NCI-H2227 (cell line): ENCODE results near the gene NUDT15.
"Not testable (repeated sequence)": the region's sequence is repeated elsewhere in the genome, so short reads cannot be mapped to it uniquely, and the experiment has no call there.

Source experiments
- DNase-seq: peaks from one replicate; lab custom pipeline; 2025; ENCODE audit not compliant: unreplicated experiment; lab: John Stamatoyannopoulos, UW

Gene NUDT15

GRCh38 chr13:48037346-48038173 lies at the start of gene NUDT15:
TSS of gene NUDT15 (plus strand) at chr13:48037726. CDS start at chr13:48037747, 21 bp downstream.
- DNase-seq, result peak; percentile 95

GRCh38 chr13:47990427-47990826 lies 47.1 kb upstream of the NUDT15 start:
- DNase-seq, result no peak

DNA sequence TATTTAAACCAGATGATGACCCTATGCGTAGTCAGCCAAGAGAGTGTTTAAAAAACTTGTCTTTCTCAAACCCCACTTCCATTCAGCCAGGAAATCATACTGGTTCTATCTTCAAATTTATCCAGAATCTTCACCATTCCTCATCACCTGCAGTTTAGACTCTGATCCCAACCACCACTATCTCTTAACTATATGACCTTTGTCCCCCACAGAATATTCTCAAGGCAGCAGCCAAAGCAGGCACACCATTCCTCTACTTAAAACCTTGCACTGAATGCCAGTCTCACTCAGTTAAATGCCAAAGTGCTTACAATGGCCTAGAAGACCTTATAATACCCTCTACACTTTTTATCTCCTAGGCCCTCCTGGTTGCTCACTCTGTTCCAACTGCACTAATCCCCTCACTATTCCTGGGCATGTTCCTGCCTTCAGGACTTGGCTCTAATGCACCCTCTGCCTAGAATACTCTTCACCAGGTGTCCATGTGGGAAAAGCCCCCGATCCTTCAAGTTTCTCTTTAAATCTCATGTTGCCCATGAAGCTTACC lies 46.5 kb upstream of the NUDT15 start:
- DNase-seq, result no peak

- DNase-seq, result no peak
Measured at GRCh38 chr13:47991859-47992258, 45.7 kb upstream of the NUDT15 start.

GRCh38 chr13:47997384-47997783 lies 40.1 kb upstream of the NUDT15 start:
- DNase-seq, result no peak

- no peak for DNase-seq
Measured at GRCh38 chr13:47999973-48000372, 37.6 kb upstream of the NUDT15 start.

DNA sequence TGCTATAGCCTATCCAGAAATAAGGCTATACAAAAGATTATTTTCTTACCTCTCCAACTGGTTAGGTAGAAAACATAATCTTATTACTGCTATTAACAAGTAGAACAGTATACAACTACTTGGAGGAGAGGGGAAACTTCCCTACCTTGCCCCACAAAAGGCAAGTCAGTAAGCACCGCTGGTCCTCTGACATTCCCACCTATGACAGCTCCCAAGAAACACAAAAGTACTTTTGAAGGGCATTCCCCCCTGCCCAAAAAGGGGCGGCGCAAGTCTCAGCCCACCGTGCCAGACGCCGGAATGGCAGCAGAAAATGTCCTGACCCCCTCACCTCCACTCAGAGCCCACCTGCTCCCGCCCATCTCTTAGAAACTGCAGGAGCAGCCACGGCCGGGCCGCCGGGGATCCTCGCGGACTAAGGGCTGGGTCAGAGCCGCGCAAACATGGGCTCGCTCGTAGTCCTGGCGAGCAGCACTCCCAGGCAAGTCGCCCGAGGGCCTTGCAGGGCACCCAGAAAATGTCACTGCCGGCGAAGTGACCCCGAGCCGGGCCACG lies 36.9 kb upstream of the NUDT15 start:
- DNase-seq, result peak; percentile 9

DNA sequence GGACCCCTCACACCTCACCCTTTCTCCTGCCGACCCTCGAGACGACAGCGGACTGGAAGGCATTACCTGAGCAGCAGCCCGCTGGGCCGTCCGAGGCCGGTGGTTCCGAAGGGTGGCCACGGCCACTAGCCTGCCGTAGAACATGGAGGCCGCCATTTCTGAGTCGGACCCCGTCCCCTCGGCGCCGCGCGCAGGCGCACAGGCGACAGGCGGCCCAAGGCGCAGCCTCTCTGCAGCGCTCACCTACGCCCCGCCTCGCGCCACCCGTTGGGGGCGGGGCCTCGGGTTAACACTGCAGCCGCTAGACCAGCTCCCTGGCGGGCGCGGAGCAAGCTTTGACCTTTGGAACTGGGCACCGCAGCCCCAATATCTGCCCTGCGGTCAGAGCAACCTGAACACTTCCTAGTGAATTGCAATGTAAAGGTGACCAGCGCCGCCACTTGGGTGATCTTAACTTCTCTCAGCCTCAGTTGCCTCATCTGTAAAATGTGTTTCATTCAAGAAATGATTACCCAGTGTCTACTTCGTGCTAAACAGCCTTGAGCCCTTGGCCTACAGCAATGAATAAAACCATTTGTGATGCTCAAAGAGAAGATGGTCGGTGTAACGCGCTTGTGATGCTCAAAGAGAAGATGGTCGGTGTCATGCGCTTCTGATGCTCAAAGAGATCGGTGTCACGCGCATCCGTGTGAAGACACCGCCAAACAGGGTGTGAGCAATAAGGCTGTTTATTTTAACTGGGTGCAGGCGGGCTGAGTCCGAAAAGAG lies 36.2 kb upstream of the NUDT15 start, which contains the start of gene SUCLA2:
Gene SUCLA2, minus strand, starts transcription at position 160 of the 768 bp plus-strand sequence. Its CDS starts 4 bp downstream, at position 156.
- peak; percentile 92 for DNase-seq

GRCh38 chr13:48001999-48002398 lies 35.5 kb upstream of the NUDT15 start:
- not testable (repeated sequence) for DNase-seq

GRCh38 chr13:48004201-48004600 lies 33.3 kb upstream of the NUDT15 start:
- no peak for DNase-seq

DNA sequence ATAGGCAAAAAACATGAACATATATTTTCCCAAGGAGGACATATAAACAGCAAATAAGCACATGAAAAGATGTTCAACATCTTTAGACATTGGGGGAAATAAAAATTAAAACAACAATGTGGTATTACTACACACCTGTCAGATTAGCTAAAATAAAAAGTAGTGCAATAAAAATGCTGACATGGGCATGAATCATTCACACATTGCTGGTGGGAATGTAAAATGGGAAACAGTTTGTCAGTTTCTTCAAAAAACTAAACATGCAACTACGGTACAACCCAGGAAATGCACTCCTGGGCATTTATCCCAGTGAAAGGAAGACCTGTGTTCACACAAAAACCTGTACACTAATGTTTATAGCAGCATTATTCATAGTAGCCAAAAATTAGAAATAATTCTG lies 31.1 kb upstream of the NUDT15 start:
- DNase-seq, result no peak

DNA sequence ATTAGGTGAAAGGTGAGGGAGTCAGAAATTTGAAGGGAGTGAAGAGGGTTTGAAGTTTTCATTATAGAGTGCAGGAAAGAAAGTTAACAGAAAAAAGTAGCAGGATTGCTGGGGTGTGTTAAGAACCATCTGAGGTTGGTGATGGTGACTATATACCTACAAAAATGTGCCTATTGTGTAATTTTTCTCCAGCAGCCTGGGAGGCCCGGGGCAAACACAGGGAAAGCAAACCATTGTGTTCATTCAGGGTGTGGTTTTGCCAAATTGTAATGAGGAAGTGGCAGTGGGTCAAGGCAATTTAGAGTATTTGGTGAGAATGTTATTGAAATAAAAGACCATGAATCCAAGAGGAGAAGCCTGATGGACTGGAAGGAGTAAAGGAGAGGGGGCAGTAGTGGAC lies 28.2 kb upstream of the NUDT15 start:
- DNase-seq, result no peak

GRCh38 chr13:48010698-48011097 lies 26.8 kb upstream of the NUDT15 start:
- DNase-seq, result no peak

DNA sequence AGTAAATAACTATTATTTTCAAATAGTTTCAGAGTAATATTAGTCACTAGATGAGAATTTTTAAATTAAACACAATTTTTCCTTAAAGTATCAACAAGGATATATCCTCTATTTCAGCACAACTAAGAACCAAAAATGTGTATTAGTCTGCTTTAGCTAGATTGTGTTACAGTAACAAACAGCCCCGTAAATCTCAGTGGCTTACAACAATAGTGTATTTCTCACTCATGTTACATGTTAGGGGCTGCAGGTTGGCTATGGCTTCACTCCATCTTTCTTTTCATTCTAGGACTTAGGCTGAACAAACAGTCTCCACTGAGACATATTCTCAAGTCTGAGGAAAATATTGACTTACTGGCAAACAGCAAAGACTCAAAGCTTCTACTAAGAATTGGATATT lies 24.9 kb upstream of the NUDT15 start:
- DNase-seq, result no peak

DNA sequence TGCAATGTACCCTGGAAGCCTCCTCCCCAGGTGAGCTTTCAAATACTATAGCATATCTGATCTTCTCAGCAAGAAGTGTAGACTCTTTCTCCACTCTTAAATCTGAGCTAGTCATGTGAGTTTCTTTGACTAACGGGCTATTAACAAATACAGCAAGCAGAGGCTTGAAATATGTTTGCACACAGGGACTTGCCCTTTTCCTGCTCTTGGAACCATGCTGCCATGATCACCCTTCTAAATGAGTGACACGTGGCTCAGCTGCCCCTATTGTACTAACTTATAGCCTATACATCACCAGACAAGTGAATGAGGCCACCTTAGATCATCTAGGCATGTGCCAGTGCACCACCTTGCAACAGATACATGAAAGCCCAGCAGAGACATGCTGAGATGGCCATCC lies 23.2 kb upstream of the NUDT15 start:
- DNase-seq, result no peak

DNA sequence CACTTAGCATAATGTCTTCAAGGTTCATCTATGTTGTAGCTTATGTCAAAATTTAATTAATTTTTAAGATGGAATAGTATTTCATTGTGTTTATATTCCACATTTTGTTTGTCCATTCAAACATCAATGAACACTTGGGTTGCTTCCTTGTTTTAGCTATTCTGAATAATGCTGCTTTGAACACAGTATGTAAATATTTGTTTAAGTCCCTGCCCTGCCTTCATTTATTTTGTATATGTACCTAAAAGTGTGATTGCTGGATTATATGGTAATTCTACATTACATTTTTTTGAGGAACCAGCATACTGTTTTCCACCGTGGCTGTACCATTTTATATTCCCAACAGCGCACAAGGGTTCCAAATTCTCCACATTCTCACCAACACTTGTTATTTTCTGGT lies 18.9 kb upstream of the NUDT15 start:
- DNase-seq, result no peak

DNA sequence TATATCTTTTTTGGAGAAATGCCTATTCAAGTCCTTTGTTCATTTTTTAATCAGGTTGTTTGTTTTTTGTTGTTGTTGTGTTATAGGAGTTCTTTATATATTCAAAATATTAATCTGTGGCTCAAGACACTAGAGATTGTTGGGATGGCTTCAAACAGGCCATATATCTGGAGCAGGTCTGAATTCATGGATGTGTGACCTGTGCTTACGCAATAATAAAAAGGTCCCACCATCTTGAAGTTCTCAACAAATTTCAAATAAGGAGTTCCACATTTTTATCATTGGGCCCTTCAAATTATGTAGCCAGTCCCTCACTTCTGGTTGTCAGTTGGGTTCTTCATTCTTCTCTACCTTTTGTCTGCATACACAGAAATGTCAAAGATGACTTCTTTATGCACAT lies 17.7 kb upstream of the NUDT15 start:
- no peak for DNase-seq

DNA sequence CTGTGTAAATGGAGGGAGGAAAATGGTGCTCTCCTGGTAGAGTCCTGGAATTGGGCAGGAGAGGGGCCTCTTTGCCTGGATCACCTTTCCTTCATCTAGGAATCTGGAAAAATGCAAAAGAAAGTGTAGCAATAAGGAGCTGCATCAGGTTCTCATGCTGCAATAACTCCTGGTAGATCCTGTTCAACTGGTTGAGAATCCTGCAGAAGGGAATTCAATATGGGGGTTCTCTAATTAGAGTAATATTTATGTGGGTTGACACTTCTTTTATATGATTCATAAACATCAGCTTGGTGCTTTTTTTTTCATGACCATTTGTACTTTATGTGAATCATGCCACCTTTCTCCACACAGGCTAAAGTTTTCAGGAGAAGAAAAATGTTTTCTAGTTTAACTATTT lies 9.5 kb upstream of the NUDT15 start:
- no peak for DNase-seq

GRCh38 chr13:48029859-48030258 lies 7.7 kb upstream of the NUDT15 start:
- DNase-seq, result no peak

DNA sequence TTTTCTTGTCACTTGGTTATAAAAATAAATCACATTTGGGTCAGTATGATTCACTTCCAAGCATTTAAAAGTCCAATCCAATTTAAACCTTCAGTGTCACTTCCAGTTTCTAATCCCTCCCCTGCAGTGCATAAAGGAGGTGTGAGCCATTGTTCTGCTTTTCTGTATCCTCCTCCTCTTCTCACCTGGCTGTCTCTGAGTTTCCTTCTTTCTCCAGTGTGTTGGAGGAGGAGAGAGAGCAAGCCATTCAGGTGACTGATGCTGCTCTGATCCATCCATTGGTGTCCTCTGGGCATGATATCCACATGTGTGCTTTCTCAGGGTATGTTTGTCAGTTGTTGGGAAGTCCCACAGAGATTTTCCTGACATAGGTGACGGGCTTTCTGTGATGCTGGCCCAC lies 1.2 kb downstream of the NUDT15 start:
- DNase-seq, result no peak

- no peak for DNase-seq
Measured at GRCh38 chr13:48040049-48040448, 2.5 kb downstream of the NUDT15 start.

- no peak for DNase-seq
Measured at GRCh38 chr13:48040896-48041295, 3.4 kb downstream of the NUDT15 start.
